Fibroblast of lung (primary cell): ENCODE data around the gene CDH4. TPM values are rescaled to one million over a fixed set of nuclear protein-coding genes. Genes with fewer than 3 reads are reported as not detected.

Experiments
- DNase-seq, 2 donors: peaks; one replicate each; pipeline versions ENCODE4 v3.0.0 to v3.0.0-alpha.2; 2010; ENCODE audit warnings: low read depth in 2 of 2
- H2AFZ ChIP-seq: 2 replicates; pipeline ENCODE4 v1.5.1; 2012; ENCODE audit warnings: low read length, control low read depth, inconsistent platforms
- H3K27ac ChIP-seq: 2 replicates; pipeline ENCODE4 v1.5.1; 2011; ENCODE audit warnings: low read length, control low read depth; ENCODE audit not compliant: insufficient read depth
- H3K27me3 ChIP-seq: 2 replicates; pipeline ENCODE4 v1.5.1; 2011; ENCODE audit warnings: mild to moderate bottlenecking, low read length; ENCODE audit not compliant: control insufficient read depth, insufficient read depth
- H3K36me3 ChIP-seq: 2 replicates; pipeline ENCODE4 v1.5.1; 2011; ENCODE audit warnings: low read length; ENCODE audit not compliant: control insufficient read depth, insufficient read depth
- H3K4me1 ChIP-seq: 2 replicates; pipeline ENCODE4 v1.5.1; 2011; ENCODE audit warnings: low read length; ENCODE audit not compliant: control insufficient read depth, insufficient read depth; ENCODE audit errors: extremely low read depth
- H3K4me2 ChIP-seq: 2 replicates; pipeline ENCODE4 v1.5.1; 2011; ENCODE audit warnings: low read length, control low read depth; ENCODE audit not compliant: insufficient read depth; ENCODE audit errors: extremely low read depth
- H3K4me3 ChIP-seq, 4 experiments: fragments of 200-600 bp in 1 of 4; sonication (generic) in 1 of 4; replicated peaks in 1 of 4; 2 replicates each; pipeline ENCODE4 v1.5.1; 2011 to 2016; ENCODE audit warnings: low read length in 4 of 4, low read depth in 3 of 4, mild to moderate bottlenecking in 3 of 4, control low read depth in 2 of 4, inconsistent platforms in 1 of 4, mixed read lengths in 1 of 4; ENCODE audit not compliant: insufficient read depth in 1 of 4; ENCODE audit errors: control extremely low read depth in 1 of 4
- H3K79me2 ChIP-seq: 2 replicates; pipeline ENCODE4 v1.5.1; 2012; ENCODE audit warnings: mild to moderate bottlenecking, low read length, inconsistent platforms; ENCODE audit not compliant: control insufficient read depth, insufficient read depth
- H3K9ac ChIP-seq: 2 replicates; pipeline ENCODE4 v1.5.1; 2011; ENCODE audit warnings: mild to moderate bottlenecking, low read length, control low read depth; ENCODE audit not compliant: insufficient read depth
- H3K9me3 ChIP-seq: 2 replicates; pipeline ENCODE4 v1.5.1; 2012; ENCODE audit warnings: low read depth, low read length; ENCODE audit not compliant: control insufficient read depth, insufficient read depth
- H4K20me1 ChIP-seq: 2 replicates; pipeline ENCODE4 v1.5.1; 2011; ENCODE audit warnings: low read length; ENCODE audit not compliant: control insufficient read depth, insufficient read depth; ENCODE audit errors: extremely low read depth
- CTCF ChIP-seq, 2 donors: IDR thresholded peaks in 1 of 2; conservative IDR thresholded peaks in 1 of 2; 1 replicate in 1 of 2; 2 replicates in 1 of 2; pipeline ENCODE4 v1.5.1; 2011 to 2012; ENCODE audit warnings: low read length in 2 of 2, control low read depth in 1 of 2, inconsistent platforms in 1 of 2, low read depth in 1 of 2, mild to moderate bottlenecking in 1 of 2
- EZH2 ChIP-seq: IDR thresholded peaks from 2 replicates; pipeline ENCODE4 v1.5.1; 2012; ENCODE audit warnings: low read length, control low read depth, mild to moderate bottlenecking; ENCODE audit errors: missing control alignments
- polyA plus RNA-seq, 2 donors: library from polyadenylated mRNA; depleted of rRNA in 1 of 2; stranded (reverse) in 1 of 2; unstranded in 1 of 2; fragments of >200 nt; gene quantifications; 2 replicates each; pipeline ENCODE4 v1.2.1, GENCODE V29; 2011 to 2012; ENCODE audit warnings: missing spikeins in 1 of 2
- total RNA-seq: library from RNA; depleted of rRNA; stranded (reverse); fragments of >200 nt; gene quantifications from 2 replicates; pipeline ENCODE4 v1.2.1, GENCODE V29; 2014

CDH4 gene
- total and polyA plus RNA-seq, 2 donors (not counting 1 experiment from before 2014, with no cell fraction given) = 4.8 to 6.8 TPM

GRCh38 chr20:61640871-61641245 lies 388.8 kb downstream of the CDH4 start:
- no peak overlapping the region for H3K4me2 ChIP-seq
- H3K36me3 ChIP-seq = no peaks in the 10 kb centered on the region
- H3K79me2 ChIP-seq = no peaks in the 10 kb centered on the region
- no peaks in the 10 kb centered on the region for H4K20me1 ChIP-seq
- no peak for DNase-seq
- no peaks in the 10 kb centered on the region for H3K4me1 ChIP-seq
- TF ChIP-seq CTCF (conservative IDR thresholded peaks at IDR 0.05 in 1 of 2, IDR thresholded peaks at IDR 0.05 in 1 of 2; ENCODE audit: low read depth in 1 of 2, low read length in 2 of 2) (no peak), EZH2 (no peak)
- no peak overlapping the region for H2AFZ ChIP-seq
- no peak overlapping the region for H3K27ac ChIP-seq
- no peaks in the 10 kb centered on the region for H3K27me3 ChIP-seq
- no peak overlapping the region for H3K4me3 ChIP-seq
- H3K9me3 ChIP-seq = no peaks in the 10 kb centered on the region
- no peak overlapping the region for H3K9ac ChIP-seq

GRCh38 chr20:61643656-61644377 lies 391.8 kb downstream of the CDH4 start:
- no peaks in the 10 kb centered on the region for H4K20me1 ChIP-seq
- no peaks in the 10 kb centered on the region for H3K4me1 ChIP-seq
- H3K27ac ChIP-seq = no peak overlapping the region
- no peak for TF ChIP-seq EZH2
- no peak for TF ChIP-seq CTCF (conservative IDR thresholded peaks at IDR 0.05 in 1 of 2, IDR thresholded peaks at IDR 0.05 in 1 of 2; ENCODE audit: low read depth in 1 of 2, low read length in 2 of 2)
- H3K9me3 ChIP-seq = no peaks in the 10 kb centered on the region
- no peak overlapping the region for H3K9ac ChIP-seq
- H3K4me3 ChIP-seq = no peak overlapping the region
- no peaks in the 10 kb centered on the region for H3K36me3 ChIP-seq
- no peak overlapping the region for H2AFZ ChIP-seq
- no peak for DNase-seq
- H3K27me3 ChIP-seq = no peaks in the 10 kb centered on the region
- H3K4me2 ChIP-seq = no peak overlapping the region
- H3K79me2 ChIP-seq = no peaks in the 10 kb centered on the region

GRCh38 chr20:61644378-61645076 lies 392.5 kb downstream of the CDH4 start:
- Histone ChIP-seq H4K20me1 (no peaks in the 10 kb centered on the region), H3K9ac (no peak overlapping the region), H3K4me3 (no peak overlapping the region), H3K27me3 (no peaks in the 10 kb centered on the region), H3K4me1 (no peaks in the 10 kb centered on the region), H3K9me3 (no peaks in the 10 kb centered on the region), H2AFZ (no peak overlapping the region), H3K36me3 (no peaks in the 10 kb centered on the region), H3K79me2 (no peaks in the 10 kb centered on the region), H3K4me2 (no peak overlapping the region), H3K27ac (no peak overlapping the region)
- TF ChIP-seq EZH2 = no peak
- TF ChIP-seq CTCF (conservative IDR thresholded peaks at IDR 0.05 in 1 of 2, IDR thresholded peaks at IDR 0.05 in 1 of 2; ENCODE audit: low read depth in 1 of 2, low read length in 2 of 2) = no peak
- no peak for DNase-seq
